ENCODE measurements around the gene ZNF330.
"Not testable (repeated sequence)": the region's sequence is repeated elsewhere in the genome, so short reads cannot be mapped to it uniquely, and the experiment has no call there.

The ZNF330 gene

DNA sequence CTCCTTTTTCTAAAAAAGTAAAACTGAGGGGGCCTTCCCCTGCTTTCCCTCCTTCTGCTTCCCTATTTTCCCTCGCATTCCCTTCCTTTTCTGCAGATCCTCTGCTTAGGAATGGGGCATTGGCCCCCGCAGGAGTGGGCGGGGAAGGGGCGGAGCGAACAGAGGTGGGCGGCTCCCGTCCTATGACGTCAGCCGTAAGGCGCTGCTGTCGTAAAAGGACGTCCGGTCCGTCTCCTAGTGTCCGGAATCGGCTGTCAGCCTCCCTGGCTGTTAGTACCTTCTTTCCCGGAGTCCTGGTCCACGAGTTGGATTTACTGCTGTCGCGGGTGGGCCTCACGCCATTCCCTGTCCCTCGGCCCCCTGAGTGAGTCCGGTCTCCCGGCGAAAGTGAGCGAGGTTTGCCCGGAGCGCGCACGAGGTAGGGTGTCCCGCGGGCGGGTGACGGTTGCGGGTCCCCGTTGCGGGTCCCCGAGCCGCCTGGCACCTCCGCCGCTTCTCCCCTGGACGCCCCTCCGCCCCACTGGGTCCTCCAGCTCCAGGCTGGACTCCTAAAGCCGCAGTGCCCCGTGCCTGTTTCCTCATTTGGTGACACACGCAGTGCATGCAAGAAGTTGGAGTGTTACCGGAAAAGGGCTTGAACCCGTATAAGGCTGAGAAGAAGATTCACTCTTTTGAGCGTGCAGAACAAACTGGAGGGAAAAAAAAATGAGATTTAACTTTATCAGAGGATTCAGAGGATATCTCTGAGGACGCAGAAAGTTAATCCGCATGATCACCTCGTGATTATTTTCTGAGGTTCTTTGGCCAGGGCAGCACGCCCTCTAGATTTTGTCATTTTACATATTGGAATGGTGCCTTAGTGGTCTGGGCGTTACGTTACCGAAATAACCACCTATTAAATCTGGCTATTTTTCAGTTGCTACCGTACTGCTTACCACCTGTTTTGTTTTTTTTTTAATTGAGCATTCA lies at the start of gene ZNF330:
TSS of gene ZNF330 (plus strand) at position 205 of the 969 bp plus-strand sequence. CDS start 1,477 bp downstream, outside the sequence.
- DNase-seq (ENCODE audit: low read depth in 2 of 2), result peak; percentile 85 to 89

DNA sequence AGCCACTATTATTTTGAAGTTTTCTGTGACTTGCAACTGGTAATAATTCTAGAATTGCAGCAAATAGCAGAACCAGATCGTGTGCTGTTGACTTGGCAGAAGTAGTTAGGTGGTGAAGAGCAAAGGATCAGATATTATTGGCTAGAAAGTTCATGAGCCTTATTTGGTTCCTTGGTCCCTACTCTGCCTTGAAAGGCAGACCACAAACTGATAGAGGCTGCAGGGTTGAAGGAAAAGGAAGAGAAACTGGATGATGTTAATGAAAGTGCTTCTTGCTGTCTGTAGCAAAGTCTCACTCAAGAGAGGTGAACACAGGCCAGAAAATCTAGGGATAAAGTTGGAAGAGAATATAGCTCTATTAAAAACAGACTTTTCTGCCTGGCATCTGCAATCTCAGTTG lies 46.2 kb upstream of the ZNF330 start:
- no peak for DNase-seq (ENCODE audit: low read depth in 2 of 2)

DNA sequence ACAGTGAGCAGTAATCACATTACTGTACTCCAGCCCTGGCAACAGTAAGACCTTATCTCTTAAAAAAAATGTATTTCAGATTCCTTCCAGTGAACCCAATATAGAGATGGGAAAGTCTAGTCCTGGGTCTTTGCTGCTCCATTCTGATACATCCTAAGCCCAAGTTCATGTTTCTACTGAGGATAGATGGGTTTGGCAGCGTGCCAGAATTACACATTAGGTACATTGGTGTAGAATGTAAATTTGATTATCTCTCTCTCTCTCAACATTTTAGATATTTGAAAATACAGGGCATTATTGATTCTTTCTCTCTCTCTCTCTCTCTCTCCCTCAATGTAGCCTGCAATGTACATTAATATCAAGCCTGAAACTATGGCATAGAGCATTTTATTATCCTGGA lies 43.5 kb upstream of the ZNF330 start:
- DNase-seq (ENCODE audit: low read depth in 2 of 2), result no peak

DNA sequence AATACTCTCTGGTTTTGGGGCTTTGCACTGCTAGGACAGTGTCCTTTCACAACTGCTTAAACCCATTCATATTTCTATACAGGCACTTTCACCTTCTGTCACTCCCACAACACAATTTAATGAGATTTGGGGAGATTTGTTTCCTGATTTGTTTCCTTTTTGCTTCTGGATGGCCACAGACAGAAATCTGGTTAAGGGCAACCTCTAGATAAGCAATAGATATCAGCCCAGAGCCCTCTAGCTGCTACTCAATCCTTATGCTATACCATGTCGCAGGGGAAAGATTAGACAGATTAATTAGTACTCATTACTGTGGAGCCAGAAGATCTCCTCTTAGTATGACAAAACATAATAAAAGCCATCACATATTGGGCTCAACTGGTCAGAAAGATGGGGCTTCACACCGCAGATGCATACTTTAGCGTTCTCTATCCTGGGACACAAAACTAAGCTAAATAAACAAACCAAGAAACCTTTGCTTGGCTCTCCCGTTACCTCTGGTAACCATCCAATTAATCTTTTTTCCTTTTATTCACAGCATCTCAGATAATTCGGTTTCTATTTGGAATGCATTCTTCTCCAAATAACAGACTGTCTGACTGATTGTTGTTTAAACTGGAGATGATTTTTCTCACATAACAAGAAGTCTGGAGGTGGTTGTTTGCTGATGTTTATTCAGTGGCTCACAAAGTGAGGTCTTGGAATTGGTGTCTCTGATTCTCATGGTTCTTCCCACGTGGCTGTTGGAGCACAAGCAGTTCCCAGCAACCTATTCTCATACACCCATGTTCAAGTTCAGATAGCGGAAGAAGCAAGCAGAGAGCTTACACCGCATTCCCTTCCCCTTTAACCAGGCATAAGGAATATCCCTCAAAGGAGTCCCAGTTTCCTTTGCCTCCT lies 41.0 kb upstream of the ZNF330 start:
- no peak for DNase-seq (ENCODE audit: low read depth in 2 of 2)

DNA sequence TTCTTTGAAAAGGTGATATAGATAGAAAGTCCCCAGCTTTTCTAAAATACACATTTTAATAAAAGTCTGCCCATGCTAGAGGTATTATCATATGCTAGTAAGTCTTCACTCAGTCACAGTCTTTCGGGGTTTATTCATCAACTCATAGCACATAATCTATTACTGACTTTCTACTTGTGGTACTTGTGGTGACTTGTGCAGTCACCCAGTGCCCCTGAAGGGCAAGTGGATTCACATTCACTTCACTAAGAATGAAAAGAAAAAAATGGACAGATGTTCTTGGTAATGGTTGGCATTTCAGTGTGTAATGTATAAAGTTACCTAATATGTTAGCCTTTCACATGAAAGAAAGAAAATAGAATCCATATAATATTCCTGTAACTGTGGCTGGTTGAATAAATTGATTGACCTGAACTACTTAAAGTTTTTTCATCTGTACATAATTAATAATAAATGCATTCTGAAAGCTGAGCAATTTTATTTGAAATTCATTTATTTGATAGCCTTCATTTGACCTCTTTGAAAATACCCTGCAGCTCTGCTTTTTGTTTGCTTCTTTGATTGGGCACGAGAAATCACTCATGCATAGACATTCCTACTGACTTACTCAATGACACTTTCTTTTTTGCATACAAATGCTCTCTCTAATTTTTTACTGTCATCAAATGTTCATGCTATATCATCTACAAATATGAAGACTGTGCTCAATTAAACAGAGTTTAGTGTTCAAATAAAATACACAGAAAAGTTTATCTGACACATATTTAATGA lies 39.5 kb upstream of the ZNF330 start:
- DNase-seq (ENCODE audit: low read depth in 2 of 2), result no peak

DNA sequence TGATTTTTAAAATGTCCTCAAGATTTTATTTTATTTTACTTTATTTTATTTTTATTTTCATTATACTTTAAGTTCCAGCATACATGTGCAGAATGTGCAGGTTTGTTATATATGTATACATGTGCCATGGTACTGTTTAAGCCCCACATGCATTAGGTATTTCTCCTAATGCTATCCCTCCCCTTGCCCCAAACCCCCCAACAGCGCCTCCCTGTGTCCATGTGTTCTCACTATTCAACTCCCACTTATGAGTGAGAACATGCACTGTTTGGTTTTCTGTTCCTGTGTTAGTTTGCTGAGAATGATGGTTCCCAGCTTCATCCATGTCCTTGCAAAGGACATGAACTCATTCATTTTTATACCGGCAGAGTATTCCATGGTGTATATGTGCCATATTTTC lies 37.2 kb upstream of the ZNF330 start:
- not testable (repeated sequence) for DNase-seq (ENCODE audit: low read depth in 2 of 2)

DNA sequence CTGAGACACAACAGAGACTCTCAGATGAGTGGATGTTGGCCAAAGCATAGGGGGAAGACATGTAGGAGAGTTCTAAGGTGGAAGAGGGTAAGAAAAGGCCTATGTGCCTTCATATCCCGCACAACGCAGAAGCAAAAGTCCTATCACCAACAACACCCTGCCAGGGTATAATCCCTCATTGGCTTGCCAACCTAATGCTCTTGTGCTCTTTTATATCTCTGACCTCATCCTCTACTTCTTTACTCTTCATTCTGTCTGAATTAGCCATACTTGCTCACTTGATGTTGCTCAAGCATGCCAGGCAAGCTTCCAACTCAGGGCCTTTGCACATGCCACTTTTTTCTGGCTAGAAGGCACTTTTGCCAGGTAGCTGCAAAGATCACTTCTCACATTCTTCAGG lies 28.1 kb upstream of the ZNF330 start:
- no peak for DNase-seq (ENCODE audit: low read depth in 2 of 2)

DNA sequence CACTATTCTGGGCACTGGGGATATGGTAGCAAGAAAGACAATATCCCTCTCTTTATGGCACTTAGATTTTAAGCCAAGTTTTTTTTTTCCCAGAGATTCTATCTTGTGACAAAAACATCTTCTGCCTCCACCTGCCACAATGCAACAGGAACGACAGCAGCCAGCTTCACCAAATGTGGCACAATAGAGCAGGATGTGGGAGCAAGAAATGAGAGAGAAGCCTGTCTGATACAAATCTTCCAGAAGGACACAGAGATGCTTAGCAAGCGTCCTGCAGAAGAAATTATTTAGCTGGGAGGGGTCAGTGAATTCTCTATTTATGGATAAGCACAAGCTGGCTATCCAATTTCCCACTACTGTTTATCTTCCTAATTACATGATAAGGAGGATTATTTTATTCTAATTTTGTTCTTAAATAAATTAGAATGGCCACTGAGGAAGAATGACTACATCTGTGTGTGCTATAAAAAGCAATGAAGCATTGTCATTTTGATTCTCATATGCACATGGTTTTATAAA lies 27.1 kb upstream of the ZNF330 start:
- no peak for DNase-seq (ENCODE audit: low read depth in 2 of 2)

DNA sequence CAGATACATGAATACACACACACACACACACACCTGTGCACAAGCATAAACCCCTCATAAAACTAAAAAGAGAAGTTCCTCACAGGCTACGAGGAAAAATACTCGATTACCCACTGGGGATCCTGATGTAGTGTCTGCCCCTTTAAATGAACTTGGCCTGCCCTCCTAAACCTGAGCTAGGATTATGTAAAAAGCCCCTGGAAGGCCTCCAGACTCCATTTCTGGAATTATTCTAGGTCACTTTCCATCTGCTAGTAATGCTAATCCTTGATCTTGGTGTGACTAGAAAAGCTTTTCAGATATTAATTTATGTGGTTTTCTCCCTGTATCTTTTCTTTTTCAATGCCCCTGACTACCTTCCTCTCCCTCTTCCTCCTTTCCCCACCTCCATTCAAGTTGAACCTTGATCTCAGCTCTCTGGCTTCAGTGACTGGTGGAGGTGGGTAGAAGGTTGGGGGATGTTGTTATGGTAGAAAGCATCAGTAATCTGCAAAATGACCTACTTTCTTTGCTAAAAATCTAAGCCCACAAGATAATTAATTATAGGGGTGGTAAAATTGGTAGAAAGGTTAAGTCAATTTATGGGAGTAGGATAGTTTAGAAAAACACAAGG lies 25.5 kb upstream of the ZNF330 start:
- DNase-seq (ENCODE audit: low read depth in 2 of 2), result no peak

DNA sequence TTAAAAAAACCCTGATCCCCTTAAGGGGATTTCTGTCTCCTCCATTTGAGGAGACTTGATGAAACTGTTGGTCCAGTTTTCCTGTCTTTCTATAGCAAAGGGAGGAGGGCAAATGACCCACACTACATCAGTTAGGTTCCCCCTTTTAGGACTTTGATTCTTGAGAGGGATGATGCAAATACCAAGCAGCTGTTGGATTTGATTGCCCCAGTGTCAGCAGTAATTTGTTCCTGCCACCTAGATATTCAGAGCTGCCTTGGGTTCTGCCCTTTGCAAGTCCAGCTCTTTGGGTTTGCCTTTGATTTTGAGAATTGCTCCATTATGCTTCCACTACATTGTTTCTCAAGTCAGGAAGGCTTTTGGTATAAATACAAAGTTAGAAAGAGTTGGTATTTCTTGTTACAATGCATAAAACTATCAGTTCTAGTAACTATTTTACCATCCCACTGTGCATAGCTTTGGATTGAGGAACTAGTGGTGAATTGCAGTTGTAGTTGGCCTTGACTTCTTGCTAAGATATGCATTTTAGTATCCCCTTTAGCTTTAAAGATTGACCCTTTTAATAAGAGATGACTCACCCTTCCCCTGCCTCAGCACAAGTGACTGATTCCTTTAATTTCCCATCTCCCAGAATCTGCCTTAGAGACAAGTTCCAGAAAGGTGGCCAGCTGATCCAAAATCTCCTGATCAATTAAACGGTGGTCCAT lies 24.3 kb upstream of the ZNF330 start:
- no peak for DNase-seq (ENCODE audit: low read depth in 2 of 2)

DNA sequence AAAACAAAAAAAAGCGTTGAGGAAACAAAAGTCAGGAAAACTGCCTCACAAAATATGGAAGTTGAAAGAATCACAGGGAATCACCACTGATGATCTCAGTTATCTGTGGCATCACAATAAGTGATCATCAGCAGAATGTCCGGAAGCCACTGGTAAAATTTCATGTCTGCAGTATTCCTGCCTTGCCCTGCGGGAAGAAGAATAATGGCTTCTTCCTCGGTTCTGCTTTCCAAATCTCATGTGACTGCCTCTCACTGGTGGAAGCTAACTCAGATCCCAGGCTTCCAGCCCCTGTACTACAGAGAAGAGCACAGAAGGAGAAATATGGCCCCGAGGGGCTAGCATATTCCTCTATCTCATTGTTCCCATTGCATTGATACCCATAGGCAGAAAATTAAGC lies 12.7 kb upstream of the ZNF330 start:
- DNase-seq (ENCODE audit: low read depth in 2 of 2), result no peak

DNA sequence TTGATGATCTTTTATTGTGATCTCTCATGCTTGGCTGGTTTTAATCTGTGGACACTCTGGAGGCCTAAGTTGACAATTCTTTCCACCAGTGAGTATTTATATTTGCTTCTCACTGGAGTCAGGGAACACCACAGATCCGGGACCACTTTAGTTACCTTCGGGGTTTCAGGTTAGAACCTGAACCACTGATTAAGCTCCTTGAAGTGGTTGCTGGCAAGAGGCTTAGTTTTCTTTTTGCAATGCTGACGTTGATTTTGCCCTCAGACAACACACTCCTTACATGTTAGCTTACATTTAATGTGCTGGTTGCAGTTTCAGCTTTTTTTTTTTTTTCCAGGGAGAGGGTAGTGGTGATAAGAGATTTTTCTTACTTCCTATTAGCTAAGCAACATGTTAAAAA lies 10.5 kb upstream of the ZNF330 start:
- DNase-seq (ENCODE audit: low read depth in 2 of 2), result no peak

DNA sequence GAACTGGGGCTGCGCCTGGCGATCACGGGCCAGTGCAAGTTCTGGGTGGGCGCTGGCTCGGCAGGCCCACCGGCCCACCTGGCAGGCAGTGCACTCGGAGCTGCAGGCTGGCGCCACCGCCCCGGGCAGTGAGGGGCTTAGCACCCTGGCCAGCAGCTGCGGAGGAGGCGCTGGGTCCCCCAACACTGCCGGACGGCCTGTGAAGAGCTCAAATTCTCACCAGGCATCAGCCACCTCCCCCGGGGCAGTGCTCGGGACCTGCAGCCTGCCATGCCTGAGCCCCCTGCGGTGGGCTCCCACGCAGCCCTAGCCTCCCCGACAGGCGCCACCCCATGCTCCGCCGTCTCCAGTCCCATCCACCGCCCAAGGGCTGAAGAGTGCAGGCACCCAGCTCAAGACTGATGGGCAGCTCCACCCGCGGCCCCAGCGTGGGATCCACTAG lies 7.1 kb upstream of the ZNF330 start:
- no peak for DNase-seq (ENCODE audit: low read depth in 2 of 2)

DNA sequence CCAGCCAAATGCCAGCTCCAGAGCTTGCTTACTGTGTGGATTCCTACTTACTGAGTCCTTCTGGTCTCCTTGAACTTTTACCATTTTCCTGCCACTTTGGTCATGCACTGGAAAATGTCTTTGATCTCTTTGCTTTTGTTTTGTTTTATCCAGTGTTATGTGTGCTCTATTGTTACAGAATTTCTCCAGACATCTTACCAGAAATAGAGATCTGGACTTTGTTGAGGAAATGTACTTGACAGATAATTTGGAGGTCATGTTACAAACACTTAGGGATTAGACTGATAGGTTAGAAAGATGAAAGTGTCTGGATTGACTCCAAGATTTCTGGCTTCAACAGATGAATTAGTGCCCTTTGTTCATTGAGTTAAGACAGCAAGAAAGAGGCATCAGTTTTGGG lies 5.7 kb upstream of the ZNF330 start:
- no peak for DNase-seq (ENCODE audit: low read depth in 2 of 2)

DNA sequence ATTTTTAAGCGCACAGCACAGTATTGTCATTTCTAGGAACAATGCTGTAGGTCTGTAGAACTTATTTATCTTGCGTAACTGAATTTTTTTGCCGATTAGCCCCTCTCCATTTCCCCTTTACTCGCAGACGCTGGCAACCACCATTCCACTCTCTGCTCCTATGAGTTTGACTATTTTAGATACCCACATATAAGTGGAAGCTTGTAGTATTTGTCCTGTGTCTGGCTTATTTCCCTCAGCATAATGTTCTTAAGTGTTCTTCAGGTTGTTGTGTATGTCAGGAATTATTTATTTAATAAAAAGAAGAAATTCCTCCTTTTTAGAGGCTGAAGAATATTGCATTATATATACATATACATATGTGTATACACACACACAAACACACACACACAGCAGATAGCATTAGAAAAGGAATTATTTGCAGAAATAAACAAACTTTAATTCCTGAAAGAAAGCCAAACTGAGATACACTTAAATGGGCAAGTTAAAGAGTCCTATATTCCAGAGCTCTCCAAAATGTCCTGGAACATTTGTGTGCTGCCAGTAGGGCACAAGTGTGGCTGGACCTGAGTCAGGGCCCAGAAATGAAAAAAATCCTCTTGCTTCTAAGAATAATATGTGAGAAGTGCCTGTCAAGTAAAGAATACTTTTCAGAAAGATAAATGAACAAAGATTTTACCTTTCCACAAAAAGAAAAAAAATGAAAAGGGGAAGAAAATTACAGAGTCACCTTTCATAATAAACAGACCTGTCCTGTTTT lies 4.5 kb upstream of the ZNF330 start:
- DNase-seq (ENCODE audit: low read depth in 2 of 2), result no peak

DNA sequence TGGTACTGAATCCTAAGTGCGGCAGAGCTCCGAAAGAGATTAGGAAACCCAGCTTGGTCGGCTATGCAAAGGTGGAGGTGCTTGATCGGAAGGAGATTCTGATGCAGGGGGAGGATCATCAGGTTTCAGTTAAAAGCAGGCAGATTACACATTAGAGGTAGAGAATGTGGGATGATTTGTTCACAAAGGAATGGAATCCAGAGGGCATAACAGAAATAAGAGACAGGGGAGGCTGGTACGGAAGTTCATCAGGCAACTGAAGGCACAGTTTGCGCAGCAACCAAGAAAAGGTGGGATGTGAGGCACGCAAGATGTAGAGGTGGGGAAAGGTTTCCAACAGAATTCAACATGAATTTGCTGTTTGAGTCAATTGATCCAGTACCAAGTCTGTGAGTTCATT lies 424 bp upstream of the ZNF330 start:
- DNase-seq (ENCODE audit: low read depth in 2 of 2), result no peak

DNA sequence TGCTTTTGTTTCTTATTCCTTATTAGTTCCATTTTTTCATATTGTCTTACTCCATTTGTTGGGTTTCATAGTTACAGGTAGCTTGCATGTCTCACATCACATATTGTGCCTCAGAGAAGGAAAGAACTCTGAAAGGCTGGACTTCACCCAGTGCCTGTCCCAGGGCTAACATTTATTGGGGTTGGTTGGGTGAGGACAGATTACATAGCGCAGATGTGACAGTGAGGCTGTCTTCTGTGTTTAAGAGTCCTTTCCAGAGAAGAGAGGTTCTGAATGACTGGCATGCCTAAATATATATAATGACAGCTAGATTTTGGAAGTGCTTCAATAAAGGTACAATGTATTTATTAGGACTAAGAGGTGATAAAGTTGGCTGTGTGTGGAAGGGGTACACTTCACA lies 2.7 kb downstream of the ZNF330 start:
- no peak for DNase-seq (ENCODE audit: low read depth in 2 of 2)

DNA sequence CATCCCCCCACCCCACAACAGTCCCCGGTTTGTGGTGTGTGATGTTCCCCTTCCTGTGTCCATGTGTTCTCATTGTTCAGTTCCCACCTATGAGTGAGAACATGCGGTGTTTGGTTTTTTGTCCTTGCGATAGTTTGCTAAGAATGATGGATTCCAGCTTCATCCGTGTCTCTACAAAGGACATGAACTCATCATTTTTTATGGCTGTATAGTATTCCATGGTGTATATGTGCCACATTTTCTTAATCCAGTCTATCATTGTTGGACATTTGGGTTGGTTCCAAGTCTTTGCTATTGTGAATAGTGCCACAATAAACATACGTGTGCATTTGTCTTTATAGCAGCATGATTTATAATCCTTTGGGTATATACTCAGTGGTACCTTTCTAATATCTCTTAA lies 6.6 kb downstream of the ZNF330 start:
- not testable (repeated sequence) for DNase-seq (ENCODE audit: low read depth in 2 of 2)

DNA sequence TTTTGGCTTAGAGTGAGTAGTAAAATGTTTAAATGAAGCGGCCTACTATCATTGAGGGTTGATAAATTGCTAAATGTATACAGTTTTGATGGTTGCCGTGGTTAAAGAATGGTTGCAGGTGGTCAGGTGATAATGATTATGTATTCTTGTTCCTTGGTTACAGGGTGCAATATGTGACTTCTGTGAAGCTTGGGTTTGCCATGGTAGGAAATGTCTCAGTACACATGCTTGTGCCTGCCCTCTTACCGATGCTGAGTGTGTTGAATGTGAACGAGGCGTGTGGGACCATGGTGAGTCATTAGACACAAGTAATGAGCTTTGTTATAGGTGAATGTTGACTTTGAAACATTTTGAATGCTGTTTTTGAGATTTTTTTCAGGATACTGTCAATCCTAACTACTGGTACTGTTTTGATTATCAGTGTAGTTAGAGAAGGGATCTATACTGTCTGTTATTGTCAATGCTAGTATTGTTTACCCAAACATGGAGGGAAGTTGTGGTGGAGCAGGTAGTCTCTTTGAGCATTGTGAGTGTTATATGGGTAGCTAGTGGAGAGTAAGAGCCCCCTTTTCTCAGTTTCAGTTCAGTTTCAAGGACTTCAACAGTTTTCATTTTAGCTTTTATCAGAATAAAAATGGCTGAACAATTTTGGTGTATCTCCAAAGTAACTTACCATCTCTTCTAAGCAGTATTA lies 8.9 kb downstream of the ZNF330 start:
- no peak for DNase-seq (ENCODE audit: low read depth in 2 of 2)

Data from fibroblast of skin of left quadriceps (primary cell).